Measurements from ENCODE around the gene NCKAP5.

The NCKAP5 gene

DNA sequence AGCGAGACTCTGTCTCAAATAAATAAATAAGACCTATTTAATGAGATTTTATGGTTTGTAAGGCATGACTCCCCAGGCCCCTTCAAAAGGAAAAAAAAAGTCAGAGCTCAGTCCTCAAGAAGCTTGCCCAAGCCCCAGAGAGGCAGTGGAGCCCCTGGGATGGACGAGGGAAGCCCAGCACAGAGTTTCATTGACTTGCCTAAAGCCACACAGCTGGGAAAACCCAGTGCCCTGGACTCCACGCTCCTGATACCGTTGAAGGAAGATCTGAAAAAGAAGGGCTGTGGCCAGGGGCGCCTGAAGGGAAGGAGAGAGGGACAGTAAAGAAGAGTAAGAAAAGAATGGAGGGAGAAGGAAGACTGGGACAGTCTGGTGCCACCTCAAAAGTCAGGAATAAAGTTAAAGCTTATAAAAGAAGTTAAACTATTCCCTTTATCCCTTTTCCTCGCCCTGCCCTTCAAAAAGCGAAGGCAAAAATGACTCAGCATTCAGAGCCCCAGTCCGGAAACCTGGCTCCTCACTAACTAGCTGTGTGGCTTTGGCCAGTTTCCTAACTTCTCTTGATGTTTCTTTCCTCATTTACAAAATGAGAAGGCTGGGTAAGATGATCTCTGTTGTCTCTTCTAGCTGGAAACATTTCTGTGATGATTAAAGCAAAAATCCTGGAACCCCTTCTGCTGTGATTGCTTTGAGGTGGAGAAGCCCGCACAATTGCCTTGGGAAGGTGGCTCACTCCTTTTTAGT is 945.0 kb downstream of the NCKAP5 start:
- no peaks in the 10 kb centered on the region for H3K9me3 Mint-ChIP-seq
- no peaks in the 10 kb centered on the region for H3K27me3 Mint-ChIP-seq
- H3K4me3 Mint-ChIP-seq: no peak overlapping the region
- DNase-seq (no peak), ATAC-seq (no peak)
- H3K4me1 Mint-ChIP-seq: no peaks in the 10 kb centered on the region
- no peaks in the 10 kb centered on the region for H3K36me3 Mint-ChIP-seq (ENCODE audit: low read depth)
- no peak overlapping the region for H3K27ac Mint-ChIP-seq

Measured in activated naive CD8-positive, alpha-beta T cell treated with anti-CD3 and anti-CD28 coated beads, Interleukin-2, amount 50 U/mL, for 24 hours (primary cell).